ENCODE data around the gene NRG4. TPM values are rescaled to one million over a fixed set of nuclear protein-coding genes. Genes with fewer than 3 reads are reported as not detected.

The NRG4 gene
- total and polyA plus RNA-seq, 2 donors (not counting 3 experiments of a cell fraction or from before 2014, with no cell fraction given): not detected

DNA sequence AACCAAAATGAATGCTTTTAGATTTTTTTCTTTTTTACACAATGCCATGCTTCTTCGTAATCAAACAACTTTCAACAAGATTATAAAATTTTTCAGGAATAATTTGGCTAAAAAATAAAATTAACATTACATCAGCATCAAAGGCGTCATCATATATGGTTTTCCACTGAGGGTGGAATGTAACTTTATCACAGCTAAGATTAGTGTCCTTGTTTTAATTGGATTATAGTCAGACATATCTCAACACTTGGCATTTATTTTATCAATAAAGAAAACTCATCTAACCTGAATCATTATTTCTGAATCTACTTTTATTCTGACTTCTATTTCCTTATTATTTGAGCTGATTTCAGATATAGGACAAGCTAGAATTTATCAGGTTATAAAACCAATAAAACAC is 1.6 kb downstream of the NRG4 start:
- no peaks in the 10 kb centered on the region for H3K79me2 ChIP-seq (ENCODE audit: control insufficient read depth, insufficient read depth, low read length)
- no peaks in the 10 kb centered on the region for H3K36me3 ChIP-seq (ENCODE audit: control insufficient read depth in 2 of 2, extremely low read depth in 1 of 2, insufficient read depth in 2 of 2, low read length in 2 of 2)
- no peaks in the 10 kb centered on the region for H3K4me1 ChIP-seq (ENCODE audit: control insufficient read depth, extremely low read depth, insufficient read depth, low read length)
- no peak overlapping the region for H3K4me2 ChIP-seq (ENCODE audit: insufficient read depth, low read length)
- no peak overlapping the region for H3K9ac ChIP-seq (replicated peaks; ENCODE audit: extremely low read depth, insufficient read depth, low read length)
- dilution Hi-C loops (cut with MboI; ENCODE audit: extremely low pct_ligation_motif_present, low sequenced_read_pairs) (no loop called here), intact Hi-C loops (cut with micrococcal nuclease) (no loop called here)
- ChIA-PET POLR2A (no interaction called here), CTCF (no interaction called here)
- no peak for TF ChIP-seq EZH2 (IDR thresholded peaks at IDR 0.05; ENCODE audit: borderline replicate concordance, low read depth, low read length, severe bottlenecking)
- no peak for TF ChIP-seq GATA2 (IDR thresholded peaks at IDR 0.05; ENCODE audit: insufficient read depth, insufficient read length, low read depth, low read length)
- TF ChIP-seq, protein P1, sequence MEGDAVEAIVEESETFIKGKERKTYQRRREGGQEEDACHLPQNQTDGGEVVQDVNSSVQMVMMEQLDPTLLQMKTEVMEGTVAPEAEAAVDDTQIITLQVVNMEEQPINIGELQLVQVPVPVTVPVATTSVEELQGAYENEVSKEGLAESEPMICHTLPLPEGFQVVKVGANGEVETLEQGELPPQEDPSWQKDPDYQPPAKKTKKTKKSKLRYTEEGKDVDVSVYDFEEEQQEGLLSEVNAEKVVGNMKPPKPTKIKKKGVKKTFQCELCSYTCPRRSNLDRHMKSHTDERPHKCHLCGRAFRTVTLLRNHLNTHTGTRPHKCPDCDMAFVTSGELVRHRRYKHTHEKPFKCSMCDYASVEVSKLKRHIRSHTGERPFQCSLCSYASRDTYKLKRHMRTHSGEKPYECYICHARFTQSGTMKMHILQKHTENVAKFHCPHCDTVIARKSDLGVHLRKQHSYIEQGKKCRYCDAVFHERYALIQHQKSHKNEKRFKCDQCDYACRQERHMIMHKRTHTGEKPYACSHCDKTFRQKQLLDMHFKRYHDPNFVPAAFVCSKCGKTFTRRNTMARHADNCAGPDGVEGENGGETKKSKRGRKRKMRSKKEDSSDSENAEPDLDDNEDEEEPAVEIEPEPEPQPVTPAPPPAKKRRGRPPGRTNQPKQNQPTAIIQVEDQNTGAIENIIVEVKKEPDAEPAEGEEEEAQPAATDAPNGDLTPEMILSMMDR (IDR thresholded peaks at IDR 0.05; ENCODE audit: extremely low read depth in 1 of 2, insufficient read depth in 1 of 2, low read depth in 1 of 2, low read length in 2 of 2): no peak
- no peak for TF ChIP-seq MYC (IDR thresholded peaks at IDR 0.05; ENCODE audit: low read depth, low read length)
- TF ChIP-seq FOS (IDR thresholded peaks at IDR 0.05; ENCODE audit: borderline replicate concordance, insufficient read depth, low read length): no peak
- TF ChIP-seq JUN (IDR thresholded peaks at IDR 0.05; ENCODE audit: borderline replicate concordance, insufficient read depth, insufficient read length, low read depth): no peak
- TF ChIP-seq, protein P2, sequence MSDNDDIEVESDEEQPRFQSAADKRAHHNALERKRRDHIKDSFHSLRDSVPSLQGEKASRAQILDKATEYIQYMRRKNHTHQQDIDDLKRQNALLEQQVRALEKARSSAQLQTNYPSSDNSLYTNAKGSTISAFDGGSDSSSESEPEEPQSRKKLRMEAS (IDR thresholded peaks at IDR 0.05; ENCODE audit: insufficient read depth, insufficient read length): no peak
- TF ChIP-seq POLR2A (IDR thresholded peaks at IDR 0.05; ENCODE audit: low read depth, low read length): no peak
- TF ChIP-seq POLR2AphosphoS5 (IDR thresholded peaks at IDR 0.05; ENCODE audit: insufficient read depth, low read depth, low read length): no peak
- no peak overlapping the region for H3K4me3 ChIP-seq (replicated peaks in 1 of 3; ENCODE audit: insufficient read depth in 1 of 3, low read depth in 1 of 3, low read length in 3 of 3)
- no peaks in the 10 kb centered on the region for H4K20me1 ChIP-seq (replicated peaks; ENCODE audit: control insufficient read depth, extremely low read depth, insufficient read depth, low read length)
- no TSS peak for BruUV-seq (replicated peaks)
- no peak overlapping the region for H3K27ac ChIP-seq (ENCODE audit: insufficient read depth, low read depth, low read length)
- H3K27me3 ChIP-seq (ENCODE audit: control insufficient read depth in 2 of 2, insufficient read depth in 2 of 2, low read length in 2 of 2): peaks cover 0 to 22% of the 10 kb centered on the region in 2 experiments
- DNase-seq (ENCODE audit: low read depth, low spot score): no peak
- H3K9me3 ChIP-seq (replicated peaks; ENCODE audit: control insufficient read depth, insufficient read depth, low read length): no peaks in the 10 kb centered on the region
- no peak overlapping the region for H2AFZ ChIP-seq (ENCODE audit: low read depth, low read length)
- H3K9me1 ChIP-seq (replicated peaks; ENCODE audit: control insufficient read depth, extremely low read depth, insufficient read depth, low read length): no peaks in the 10 kb centered on the region
- no peak for FAIRE-seq
